Measurements from ENCODE around the gene PLEKHN1.
A peak's percentile ranks its signal among the peaks of the same experiment; 100 is the strongest.
"Not testable (repeated sequence)": the region's sequence is repeated elsewhere in the genome, so short reads cannot be mapped to it uniquely, and the experiment has no call there.

PLEKHN1 gene

DNA sequence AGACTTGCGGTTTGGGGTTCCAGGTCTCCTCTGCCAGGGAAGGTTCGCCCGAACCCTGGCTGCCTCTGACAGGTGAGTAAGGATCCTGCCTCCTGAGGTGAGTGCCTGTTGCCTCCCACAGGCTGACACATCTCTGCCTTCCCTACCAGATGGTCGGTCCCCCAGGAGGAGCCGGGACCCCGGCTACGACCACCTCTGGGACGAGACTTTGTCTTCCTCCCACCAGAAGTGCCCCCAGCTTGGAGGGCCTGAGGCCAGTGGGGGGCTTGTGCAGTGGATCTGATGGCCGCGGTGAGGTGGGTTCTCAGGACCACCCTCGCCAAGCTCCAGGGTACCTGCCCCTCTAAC is 8.0 kb downstream of the PLEKHN1 start:
- no peak for DNase-seq (ENCODE audit: low read depth, low spot score)

DNA sequence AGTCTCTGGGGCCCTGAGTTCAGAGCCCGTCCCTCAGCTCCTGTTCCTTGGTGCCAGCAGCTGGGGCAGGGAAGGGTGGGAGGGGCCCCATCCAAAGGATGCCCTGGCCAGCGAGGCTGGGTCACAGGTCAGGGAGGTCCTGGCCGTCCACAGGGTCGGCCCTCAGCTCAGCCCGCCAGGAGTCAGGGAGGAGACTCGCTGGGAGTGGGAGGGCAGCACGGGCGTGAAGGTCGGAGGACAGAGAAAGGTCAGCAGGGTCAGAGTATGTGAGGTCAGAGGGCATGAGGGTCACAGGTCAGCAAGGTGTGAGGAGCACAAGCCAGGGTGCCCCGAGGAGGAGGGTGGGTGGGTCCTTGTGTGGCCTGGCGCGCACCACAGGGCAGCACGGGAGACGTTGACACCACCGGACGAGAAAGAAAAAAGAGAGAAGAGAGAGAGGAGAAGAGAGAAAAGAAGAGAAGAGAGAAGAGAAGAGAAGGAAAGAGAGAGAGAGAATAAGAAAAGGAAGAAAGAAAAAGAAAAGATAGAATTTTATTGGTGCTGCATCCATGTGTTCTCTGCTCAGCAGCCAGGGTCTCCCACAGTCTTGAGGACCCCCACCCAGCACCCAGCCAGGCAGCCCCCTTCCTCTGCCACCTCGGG is 8.5 kb downstream of the PLEKHN1 start:
- no peak for DNase-seq (ENCODE audit: low read depth, low spot score)

DNA sequence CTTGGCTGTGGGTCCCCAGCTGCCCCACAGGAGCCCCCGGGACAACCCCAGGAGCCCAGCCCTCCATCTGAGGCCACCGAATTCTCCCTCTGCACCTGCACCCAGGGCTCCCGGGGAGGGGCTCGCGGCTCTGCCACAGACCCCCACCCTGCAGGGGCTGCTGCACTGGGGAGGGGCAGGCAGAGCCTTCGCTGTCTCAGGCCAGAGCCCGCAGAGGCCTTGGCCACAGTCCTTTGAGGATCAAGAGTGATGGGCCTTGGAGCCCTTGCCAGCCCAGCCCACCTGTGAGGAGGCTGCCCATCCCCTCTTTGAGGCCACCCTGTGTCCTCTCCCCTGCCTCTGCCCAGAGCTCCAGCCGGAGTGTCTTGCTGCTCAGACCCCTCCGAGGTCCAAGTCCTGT is 9.1 kb downstream of the PLEKHN1 start:
- DNase-seq (ENCODE audit: low read depth, low spot score) = no peak

DNA sequence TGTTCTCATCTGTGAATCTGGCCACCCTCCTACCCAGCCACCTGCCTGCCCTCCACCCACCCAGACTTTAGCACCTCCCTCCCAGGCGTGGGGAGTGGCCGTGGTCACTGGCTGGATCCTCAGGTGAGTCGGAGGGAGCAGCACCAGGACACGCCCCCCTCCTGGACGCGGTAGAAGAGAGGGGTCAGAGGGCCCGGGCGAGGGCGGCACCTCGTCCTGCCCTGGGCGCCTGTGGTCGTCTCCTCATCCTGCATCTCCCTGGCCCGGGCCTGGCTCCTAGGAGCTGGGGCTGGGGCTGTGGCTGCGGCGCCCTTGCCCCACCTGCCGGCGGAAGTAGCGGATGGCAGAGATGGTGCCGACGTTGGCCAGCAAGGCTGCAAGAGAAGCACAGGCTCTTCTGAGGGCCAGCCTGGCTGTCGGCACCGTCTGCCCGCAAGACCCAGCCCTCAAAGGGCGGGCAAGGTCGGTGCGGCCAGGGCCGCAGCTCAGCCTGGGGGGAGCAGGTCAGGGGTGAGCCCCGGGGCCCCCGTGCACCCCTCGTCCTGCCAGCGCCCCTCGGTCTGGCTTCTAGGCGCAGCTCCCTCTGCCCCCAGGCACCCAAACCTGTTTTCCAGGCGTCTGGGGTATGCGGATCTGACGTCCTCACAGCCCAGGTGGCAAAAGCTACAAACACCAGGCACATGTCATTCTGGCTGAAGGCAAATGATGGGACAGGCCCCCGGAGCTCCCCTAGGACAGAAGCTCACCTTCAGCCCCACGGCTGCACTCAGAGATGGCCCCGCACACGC is 9.8 kb downstream of the PLEKHN1 start:
- peak; percentile 70 for DNase-seq (ENCODE audit: low read depth, low spot score)

DNA sequence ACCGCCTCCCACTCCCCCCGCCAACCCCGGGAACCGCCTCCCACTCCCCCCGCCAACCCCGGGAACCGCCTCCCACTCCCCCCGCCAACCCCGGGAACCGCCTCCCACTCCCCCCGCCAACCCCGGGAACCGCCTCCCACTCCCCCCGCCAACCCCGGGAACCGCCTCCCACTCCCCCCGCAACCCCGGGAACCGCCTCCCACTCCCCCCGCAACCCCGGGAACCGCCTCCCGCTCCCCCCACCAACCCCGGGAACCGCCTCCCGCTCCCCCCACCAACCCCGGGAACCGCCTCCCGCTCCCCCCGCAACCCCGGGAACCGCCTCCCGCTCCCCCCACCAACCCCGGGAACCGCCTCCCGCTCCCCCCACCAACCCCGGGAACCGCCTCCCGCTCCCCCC is 10.5 kb downstream of the PLEKHN1 start:
- not testable (repeated sequence) for DNase-seq (ENCODE audit: low read depth, low spot score)

DNA sequence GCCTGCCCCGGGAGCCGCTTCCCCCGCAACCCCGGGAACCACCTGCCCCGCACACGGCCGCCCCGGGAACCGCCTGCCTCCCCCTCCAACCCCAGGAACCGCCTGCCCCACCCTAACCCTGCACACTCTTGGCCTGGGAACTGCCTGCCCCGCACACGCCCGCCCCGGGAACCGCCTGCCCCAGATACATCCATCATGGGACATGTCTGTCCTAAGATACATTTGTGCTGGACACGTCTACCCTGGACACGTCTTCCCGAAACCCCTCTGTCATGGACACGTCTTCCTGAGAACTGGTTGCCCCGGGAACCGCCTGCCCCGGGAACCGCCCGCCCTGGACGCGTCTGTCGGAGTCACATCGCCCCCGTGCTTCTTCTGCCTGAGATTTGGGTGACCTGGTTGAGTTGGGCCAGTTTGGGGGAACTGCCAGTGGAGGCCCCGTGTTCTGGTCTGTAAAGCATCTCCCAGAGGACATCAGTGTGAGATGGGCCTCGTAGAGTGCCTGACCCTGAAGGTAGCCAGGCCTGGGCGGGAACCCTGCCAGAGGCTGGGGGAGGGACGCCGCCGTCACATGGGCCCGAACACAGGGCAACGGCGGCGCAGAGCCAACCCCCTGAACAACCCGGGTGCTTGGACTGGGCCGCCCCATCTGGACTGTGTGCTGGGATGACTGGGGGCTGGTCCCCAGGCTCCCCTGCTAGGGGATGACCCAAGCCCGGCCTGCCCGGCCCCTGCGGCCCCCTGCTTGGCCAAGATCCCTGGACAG is 12.0 kb downstream of the PLEKHN1 start:
- no peak for DNase-seq (ENCODE audit: low read depth, low spot score)

DNA sequence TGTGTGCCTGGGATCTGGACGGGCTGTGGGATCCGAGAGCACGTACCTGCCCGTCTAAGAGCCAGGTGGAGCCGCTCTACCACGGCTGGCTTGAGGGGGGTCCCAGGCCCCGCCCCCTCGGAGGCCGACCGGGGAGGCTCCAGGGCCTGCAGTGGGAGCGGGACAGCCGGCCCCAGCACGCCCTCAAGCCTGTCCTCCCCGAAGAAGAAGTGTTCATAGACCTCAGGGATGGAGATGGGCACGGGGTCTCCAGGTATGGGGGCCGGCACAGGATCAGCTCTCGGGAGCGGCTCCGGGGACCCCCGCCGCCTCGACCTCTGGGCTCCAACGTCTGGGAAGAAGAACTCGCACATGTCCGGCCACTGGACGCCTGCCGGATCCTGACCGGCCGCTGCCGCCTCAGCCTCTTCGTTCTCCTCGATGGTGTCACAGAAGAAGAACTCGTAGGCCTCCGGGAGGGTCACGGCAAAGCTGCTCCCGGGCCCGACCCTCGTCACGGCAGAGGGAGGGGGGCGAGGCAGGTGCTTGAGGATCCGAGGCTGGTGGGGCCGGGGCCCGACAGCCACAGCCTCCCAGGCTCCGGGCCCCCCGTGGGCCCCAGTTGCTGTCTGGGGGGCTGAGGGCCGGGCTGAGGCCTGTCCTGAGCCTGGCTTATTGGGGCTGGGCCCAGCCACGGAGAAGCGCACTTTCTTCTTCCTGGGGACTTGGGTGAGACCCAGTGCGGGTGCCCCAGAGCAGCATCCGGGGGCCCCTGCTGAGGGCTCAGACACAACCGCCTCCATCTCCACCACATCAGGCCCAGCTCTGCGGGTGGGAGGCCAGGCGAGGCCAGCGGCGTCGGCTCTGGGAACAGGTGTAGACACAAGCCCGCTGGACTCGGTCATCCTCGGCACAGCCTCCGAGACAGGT is 12.8 kb downstream of the PLEKHN1 start:
- no peak for DNase-seq (ENCODE audit: low read depth, low spot score)

DNA sequence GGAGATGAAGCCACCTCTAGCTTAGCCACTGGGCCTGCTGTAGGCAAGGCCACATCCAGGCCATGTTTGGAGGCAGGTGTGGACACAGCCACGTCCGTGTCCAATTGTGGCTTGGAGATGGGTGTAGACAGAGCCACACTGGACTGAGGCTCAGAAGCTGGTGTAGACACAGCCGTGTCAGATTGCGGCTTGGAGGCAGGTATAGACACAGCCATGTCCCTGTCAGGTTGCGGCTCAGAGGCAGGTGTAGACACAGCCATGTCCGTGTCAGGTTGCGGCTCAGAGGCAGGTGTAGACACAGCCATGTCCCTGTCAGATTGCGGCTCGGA is 13.4 kb downstream of the PLEKHN1 start:
- DNase-seq (ENCODE audit: low read depth, low spot score) = no peak

DNA sequence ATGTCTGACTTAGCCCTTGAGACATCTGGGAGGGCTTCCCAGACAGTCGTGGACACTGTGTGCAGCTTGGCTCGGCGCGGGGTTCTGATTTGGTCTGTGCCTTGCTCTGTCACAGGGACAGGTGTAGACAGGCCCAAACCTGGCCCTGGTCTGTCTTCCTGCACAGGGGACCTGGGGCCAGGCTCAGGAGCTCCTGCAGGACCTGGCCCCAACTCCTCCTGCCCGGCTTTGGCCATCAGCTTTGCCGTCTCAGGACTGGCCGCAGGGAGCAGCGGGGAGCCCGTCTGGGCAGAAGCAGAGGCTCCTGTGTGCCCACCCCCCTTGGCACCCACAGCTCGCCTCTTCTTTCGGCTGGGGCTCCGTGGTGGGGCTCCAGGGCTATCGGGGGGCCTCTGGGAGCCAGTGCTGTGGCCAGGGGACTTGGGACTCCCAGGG is 13.9 kb downstream of the PLEKHN1 start:
- no peak for DNase-seq (ENCODE audit: low read depth, low spot score)

DNA sequence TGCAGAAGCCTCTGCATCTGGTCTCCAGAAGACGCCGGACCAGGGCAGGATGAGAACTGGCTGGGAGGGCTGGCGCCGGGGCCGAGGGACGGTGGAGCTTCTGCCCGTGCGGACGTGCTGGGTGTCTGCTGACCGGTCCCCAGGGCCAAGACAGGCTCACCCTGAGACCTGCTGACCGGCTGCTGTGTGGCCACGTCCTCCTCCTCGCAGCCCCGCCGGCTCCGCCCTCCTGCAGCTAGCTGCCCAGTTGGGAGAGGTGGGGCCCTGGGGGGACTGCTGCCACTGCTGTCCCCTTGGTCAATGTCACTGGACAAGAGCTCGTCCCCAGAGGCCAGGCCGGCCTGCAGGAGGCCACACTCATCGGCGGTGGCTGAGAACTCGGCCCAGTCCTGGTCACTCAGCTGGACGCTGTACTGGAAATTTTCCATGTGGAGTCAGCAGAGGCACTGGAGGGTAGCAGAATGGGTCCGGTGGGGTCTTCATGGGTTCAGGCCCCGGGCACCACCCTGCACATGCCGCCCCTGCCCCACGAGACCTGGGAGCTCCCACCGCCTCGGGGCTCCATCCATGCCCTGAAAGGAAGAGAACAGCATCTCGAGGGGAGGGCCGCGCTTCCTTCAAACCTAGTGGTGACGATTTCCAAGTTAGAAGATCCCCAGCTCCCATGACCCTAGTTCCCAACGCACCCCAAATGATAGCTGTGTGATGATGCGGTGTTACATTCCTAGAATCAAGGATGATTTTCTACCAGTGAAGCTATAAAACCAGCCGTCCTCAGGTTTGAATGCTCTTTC is 14.5 kb downstream of the PLEKHN1 start:
- no peak for DNase-seq (ENCODE audit: low read depth, low spot score)

DNA sequence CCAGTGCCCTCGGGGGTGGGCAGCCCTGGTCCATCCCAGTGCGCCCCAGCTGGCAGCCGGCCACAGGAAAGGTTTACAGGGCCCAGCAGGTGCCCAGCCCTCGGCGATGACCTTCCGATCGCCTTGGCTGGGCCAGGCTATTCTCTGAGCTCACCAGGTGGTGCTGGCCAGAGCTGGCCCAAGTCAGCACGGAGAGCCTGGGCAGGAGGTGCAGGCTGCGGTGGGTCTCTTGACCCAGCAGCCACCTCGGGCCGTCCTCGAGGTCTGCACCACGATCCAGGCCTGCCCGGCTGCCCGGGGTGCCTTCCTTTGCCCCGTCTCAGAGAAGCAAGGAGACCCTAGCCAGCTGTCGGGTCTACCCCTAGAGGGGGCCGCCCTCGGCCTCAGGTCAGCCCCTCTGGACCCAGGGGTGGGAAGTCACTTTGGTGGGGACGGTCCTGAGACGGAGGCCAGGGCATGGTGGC is 15.2 kb downstream of the PLEKHN1 start:
- no peak for DNase-seq (ENCODE audit: low read depth, low spot score)

DNA sequence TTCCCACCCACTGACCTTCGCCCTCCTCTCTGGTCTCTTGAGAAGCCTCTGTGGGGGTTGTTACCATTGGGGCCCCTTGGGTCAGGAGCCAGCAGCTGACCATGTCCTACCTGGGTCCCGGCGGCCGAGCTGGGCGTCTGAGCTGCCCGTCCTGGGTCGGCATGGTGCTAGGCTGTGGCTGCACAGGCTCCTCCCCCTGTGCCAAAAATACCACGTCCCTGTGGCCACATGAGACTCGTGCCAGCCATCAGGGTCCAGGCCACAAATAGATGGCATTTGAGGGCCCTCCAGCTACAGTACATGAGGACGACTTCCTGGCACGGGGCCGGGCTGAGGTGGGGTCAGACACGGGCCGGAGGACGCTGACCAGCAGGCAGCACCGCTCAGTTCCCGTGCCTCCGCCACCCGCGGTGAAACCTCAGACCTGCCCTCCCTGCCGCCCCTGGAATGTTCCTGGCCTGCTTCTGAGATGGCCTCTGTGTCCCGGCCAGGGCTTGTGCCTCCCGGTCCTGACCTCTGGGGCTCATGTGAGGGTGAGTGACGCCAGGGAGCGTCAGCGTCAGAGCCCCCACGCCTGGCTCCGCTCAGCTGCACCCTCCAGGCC is 15.8 kb downstream of the PLEKHN1 start, which contains the start of gene PERM1:
Gene PERM1 (minus strand): TSS at position 139 of the 604 bp plus-strand sequence. CDS start 1,064 bp downstream, outside the sequence.
- DNase-seq (ENCODE audit: low read depth, low spot score) = no peak

DNA sequence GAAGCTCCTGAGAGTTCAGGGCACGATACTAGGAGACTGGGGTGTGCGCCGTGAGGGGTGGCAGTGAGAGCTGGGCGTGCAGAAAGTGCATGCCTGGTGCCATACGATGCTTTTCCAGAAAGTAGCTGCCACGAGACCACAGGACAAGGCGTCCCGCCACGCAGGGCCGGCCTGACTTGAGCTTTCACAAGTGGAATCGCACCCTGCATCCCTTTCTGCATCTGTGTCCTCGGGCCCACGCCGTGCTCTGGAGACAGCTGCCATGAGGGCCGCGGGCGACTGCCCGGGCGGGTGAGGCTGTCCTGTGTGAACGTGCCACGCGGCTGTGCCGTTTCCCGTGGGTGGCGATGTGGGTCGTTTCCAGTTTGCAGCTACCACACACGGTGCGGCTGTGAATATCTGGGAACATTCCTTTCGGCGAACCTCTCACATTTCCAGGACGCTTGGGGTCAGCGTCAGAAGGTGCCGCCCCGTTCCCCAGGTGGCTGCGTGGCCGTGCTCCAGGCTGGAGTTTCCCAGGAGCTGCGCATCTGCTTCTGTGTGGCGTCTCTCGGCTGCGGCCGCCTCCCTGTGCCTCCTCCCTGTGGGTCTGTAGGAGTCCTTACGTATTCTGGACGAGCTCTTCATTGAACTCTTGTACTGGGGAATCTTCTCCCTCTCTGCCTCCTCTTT is 16.6 kb downstream of the PLEKHN1 start:
- no peak for DNase-seq (ENCODE audit: low read depth, low spot score)

DNA sequence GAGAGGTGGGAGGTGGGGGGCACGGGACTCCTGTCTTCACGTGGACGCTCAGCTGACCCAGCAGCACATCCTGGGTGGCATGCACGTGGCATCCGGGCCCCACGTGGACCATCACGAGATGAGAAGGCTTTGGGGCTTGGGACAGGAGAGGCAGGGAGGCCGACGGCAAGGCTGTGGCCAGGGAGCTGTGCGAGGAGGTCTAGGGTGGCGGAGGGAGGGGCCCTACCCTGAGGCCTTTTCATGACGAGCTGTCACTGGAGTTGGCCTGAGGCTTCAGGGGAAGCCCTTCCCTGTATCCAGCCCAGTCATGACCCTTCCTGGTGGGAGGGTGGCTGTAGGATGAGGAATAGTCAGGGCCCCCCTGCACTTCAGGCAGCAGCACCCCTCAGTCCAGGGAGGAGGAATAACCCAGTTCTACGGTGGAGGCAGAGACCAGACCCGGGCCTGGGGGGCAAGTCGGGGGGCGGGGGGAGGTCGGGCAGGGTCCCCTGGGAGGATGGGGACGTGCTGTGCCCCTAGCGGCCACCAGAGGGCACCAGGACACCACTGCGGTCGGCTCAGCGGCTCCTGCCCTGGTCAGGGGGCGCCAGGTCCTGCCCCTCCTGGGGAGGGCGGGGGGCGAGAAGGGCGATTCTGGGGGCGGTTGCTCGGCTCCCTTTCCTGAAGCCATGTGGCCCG is 17.7 kb downstream of the PLEKHN1 start:
- DNase-seq (ENCODE audit: low read depth, low spot score) = peak; percentile 58

DNA sequence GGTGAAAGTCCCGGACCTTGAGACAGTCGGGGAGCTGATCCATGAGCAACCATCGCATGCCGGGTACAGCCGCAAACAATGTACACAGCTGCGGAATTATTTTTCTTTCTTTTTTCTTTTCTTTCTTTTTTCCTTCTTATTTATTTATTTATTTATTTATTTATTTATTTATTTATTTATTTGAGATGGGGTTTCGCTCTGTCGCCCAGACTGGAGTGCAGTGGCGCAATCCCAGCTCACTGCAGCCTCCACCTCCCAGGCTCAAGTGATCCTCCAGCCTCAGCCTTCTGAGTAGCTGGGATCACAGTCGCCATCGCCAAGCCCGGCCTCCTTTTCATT is 18.2 kb downstream of the PLEKHN1 start:
- DNase-seq (ENCODE audit: low read depth, low spot score) = no peak

DNA sequence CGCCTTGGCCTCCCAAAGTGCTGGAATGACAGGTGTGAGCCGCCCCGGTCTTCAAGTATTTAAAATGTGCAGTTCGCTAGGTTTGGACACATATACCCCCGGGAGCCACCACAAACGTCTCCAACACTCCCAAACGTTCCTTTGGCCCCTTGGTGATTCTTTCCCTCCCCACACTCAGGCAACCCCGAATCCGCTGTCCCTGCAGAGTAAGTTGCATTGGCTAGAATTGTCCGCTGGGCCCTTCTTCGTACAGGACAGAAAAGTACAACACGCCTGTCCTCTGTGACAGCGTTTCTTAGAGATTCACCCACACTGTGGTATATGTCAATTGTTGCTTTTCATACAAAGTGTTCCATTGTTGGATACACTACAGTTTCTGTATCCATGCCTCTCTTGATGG is 18.8 kb downstream of the PLEKHN1 start:
- DNase-seq (ENCODE audit: low read depth, low spot score) = no peak

DNA sequence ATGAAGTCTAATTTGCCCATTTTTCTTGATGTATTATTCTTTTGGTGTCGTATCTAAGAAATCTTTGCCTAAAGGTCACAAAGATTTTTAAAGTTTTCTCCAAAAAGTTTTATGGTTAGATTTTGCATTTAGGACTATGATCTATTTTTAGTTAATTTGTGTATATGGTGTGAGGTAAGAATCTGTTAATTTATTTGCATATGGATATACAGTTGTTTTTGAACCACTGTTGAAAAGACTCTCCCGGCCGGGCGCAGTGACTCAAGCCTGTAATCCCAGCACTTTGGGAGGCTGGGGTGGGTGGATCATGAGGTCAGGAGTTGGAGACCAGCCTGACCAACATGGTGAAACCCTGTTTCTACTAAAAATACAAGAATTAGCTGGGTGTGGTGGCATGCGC is 21.8 kb downstream of the PLEKHN1 start:
- not testable (repeated sequence) for DNase-seq (ENCODE audit: low read depth, low spot score)

DNA sequence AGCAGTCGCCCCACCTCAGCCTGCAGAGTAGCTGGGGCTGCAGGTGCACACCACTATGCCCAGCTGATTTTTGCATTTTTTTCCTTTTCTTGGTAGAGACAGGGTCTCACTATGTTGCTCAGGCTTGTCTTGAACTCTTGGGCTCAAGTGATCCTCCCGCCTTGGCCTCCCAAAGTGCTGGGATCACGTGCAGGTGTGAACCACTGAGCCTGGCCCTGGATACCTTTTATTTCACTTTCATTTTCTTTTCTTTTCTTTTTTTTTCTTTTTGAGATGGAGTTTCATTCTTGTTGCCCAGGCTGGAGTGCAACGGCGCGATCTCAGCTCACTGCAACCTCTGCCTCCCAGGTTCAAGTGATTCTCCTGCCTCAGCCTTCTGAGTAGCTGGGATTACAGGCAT is 25.0 kb downstream of the PLEKHN1 start:
- not testable (repeated sequence) for DNase-seq (ENCODE audit: low read depth, low spot score)

DNA sequence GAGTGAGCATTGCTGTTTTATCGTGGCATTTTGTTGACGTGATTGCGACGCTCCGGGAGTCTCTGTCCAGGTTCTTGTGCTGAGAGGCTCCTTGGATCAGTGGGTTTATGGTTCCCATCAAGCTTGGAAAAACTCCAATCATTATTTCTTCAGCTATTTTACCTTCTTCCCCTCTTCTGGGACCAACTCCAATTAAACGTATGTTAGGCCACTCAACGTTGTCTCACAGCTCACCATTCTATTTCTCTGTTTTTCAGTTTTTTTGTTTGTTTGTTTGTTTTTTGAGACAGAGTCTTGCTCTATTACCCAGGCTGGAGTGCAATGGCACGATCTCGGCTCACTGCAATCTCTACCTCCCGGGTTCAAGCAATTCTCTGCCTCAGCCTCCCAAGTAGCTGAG is 25.6 kb downstream of the PLEKHN1 start:
- DNase-seq (ENCODE audit: low read depth, low spot score) = no peak
